Mesenchymal stem cell (in vitro differentiated cells and primary cell): ENCODE measurements around the gene AKR1C8.

Source experiments
- DNase-seq: peaks from one replicate; pipeline ENCODE4 v3.0.0-alpha.2; 2013
- H2AFZ ChIP-seq: one replicate; pipeline ENCODE4 v1.6.1; 2013; ENCODE audit warnings: low read depth, mild to moderate bottlenecking, control low read depth, inconsistent platforms, low read length, moderate library complexity
- H2AK5ac ChIP-seq: 2 replicates; pipeline ENCODE4 v1.6.1; 2013; ENCODE audit warnings: low read length, moderate library complexity, mild to moderate bottlenecking, inconsistent platforms; ENCODE audit not compliant: severe bottlenecking
- H2BK120ac ChIP-seq: one replicate; pipeline ENCODE4 v1.6.1; 2013; ENCODE audit warnings: low read depth, mild to moderate bottlenecking, inconsistent platforms, low read length, moderate library complexity
- H2BK12ac ChIP-seq, 2 experiments: one replicate each; pipeline ENCODE4 v1.6.1; 2013; ENCODE audit warnings: inconsistent platforms in 2 of 2, low read length in 2 of 2, mild to moderate bottlenecking in 2 of 2, moderate library complexity in 2 of 2, control low read depth in 1 of 2
- H2BK15ac ChIP-seq: one replicate; pipeline ENCODE4 v1.6.1; 2013; ENCODE audit warnings: mild to moderate bottlenecking, low read depth, inconsistent platforms; ENCODE audit not compliant: poor library complexity, severe bottlenecking
- H2BK5ac ChIP-seq: 2 replicates; pipeline ENCODE4 v1.6.1; 2013; ENCODE audit warnings: low read depth, mild to moderate bottlenecking, low read length, control low read depth, inconsistent platforms; ENCODE audit not compliant: poor library complexity, severe bottlenecking
- H3K14ac ChIP-seq, 2 experiments: one replicate each; pipeline ENCODE4 v1.6.1; 2013; ENCODE audit warnings: inconsistent platforms in 2 of 2, low read length in 2 of 2, control low read depth in 1 of 2, mild to moderate bottlenecking in 1 of 2, moderate library complexity in 1 of 2
- H3K18ac ChIP-seq, 2 experiments: one replicate each; pipeline ENCODE4 v1.6.1; 2013; ENCODE audit warnings: inconsistent platforms in 2 of 2, low read length in 2 of 2, control low read depth in 1 of 2, low read depth in 1 of 2, mild to moderate bottlenecking in 1 of 2
- H3K23ac ChIP-seq, 2 experiments: one replicate each; pipeline ENCODE4 v1.6.1; 2013; ENCODE audit warnings: inconsistent platforms in 2 of 2, low read length in 2 of 2, mild to moderate bottlenecking in 2 of 2, moderate library complexity in 2 of 2, control low read depth in 1 of 2
- H3K27ac ChIP-seq: 2 replicates; pipeline ENCODE4 v1.5.1; 2013; ENCODE audit warnings: mild to moderate bottlenecking, moderate library complexity, low read length, control low read depth, inconsistent platforms; ENCODE audit not compliant: poor library complexity, severe bottlenecking
- H3K27me3 ChIP-seq, 2 experiments: 2 replicates each; pipeline versions ENCODE4 v1.6.1 to v1.7.0; 2013; ENCODE audit warnings: low read length in 2 of 2, mild to moderate bottlenecking in 2 of 2, moderate library complexity in 2 of 2, control low read depth in 1 of 2, inconsistent platforms in 1 of 2; ENCODE audit not compliant: control insufficient read depth in 1 of 2, insufficient read depth in 1 of 2
- H3K36me3 ChIP-seq, 2 experiments: 2 replicates each; pipeline versions ENCODE4 v1.6.1 to v1.7.0; 2013; ENCODE audit warnings: low read length in 2 of 2, control low read depth in 1 of 2, inconsistent platforms in 1 of 2, low read depth in 1 of 2, mild to moderate bottlenecking in 1 of 2; ENCODE audit not compliant: insufficient read depth in 2 of 2, control insufficient read depth in 1 of 2
- H3K4ac ChIP-seq, 2 experiments: one replicate each; pipeline ENCODE4 v1.6.1; 2013; ENCODE audit warnings: inconsistent platforms in 2 of 2, low read length in 2 of 2, mild to moderate bottlenecking in 2 of 2, moderate library complexity in 2 of 2, control low read depth in 1 of 2, low read depth in 1 of 2
- H3K4me1 ChIP-seq: 2 replicates; pipeline ENCODE4 v1.6.1; 2013; ENCODE audit warnings: low read depth, low read length, control low read depth; ENCODE audit not compliant: control insufficient read depth, insufficient read depth
- H3K4me2 ChIP-seq: 2 replicates; pipeline ENCODE4 v1.6.1; 2013; ENCODE audit warnings: low read length, mild to moderate bottlenecking, inconsistent platforms; ENCODE audit not compliant: poor library complexity, severe bottlenecking
- H3K4me3 ChIP-seq, 2 experiments: 2 replicates each; pipeline versions ENCODE4 v1.5.1 to v1.7.0; 2013; ENCODE audit warnings: low read length in 2 of 2, mild to moderate bottlenecking in 2 of 2, control low read depth in 1 of 2, low read depth in 1 of 2; ENCODE audit not compliant: insufficient read depth in 1 of 2
- H3K79me1 ChIP-seq: replicated peaks from 2 replicates; pipeline ENCODE4 v1.6.1; 2013; ENCODE audit warnings: mild to moderate bottlenecking, control low read depth, low read length, inconsistent platforms; ENCODE audit not compliant: poor library complexity, severe bottlenecking
- H3K9ac ChIP-seq: 2 replicates; pipeline ENCODE4 v1.7.0; 2013; ENCODE audit warnings: mild to moderate bottlenecking, low read length, moderate library complexity
- H3K9me3 ChIP-seq: 2 replicates; pipeline ENCODE4 v1.7.0; 2013; ENCODE audit warnings: mild to moderate bottlenecking, low read length; ENCODE audit not compliant: control insufficient read depth
- H4K8ac ChIP-seq: one replicate; pipeline ENCODE4 v1.6.1; 2013; ENCODE audit warnings: inconsistent platforms, mild to moderate bottlenecking, low read length, moderate library complexity
- H4K91ac ChIP-seq: one replicate; pipeline ENCODE4 v1.6.1; 2013; ENCODE audit warnings: mild to moderate bottlenecking, low read length, inconsistent platforms
- WGBS: methylation state at CpG from one replicate; pipeline ENCODE4 v1.1.7; 2013; ENCODE audit warnings: mixed read lengths; 5-methylcytosine and 5-hydroxymethylcytosine counted together

The AKR1C8 gene

DNA sequence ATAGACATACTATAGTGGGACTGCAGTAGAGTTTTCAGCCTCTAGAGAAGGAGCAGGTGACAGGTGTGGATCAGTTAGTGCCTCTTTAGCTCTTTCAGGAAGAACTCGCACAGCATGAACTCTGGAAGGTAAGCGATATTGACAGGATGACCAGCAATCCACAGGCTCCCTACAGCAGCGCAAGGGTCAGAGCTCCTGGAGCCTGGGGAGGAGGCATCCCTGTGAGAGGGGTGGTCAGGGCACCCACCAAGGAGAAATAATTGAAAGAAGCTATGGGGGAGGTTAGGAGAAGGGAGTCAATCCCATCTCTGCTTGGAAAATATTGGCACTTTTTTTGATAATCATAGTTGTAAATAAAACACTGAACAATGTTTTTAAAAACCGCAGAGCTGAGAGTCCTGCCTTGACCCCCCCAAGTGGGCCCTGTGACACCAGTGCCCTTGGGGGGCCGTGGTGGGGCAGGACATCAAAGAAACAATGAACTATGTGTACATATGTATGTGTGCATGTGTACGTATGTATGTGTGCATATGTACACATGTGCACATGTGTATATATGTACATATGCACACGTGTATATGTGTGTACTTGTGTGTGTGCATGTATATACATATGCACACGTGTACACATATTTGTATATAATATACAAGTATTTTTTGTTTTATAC is 77.0 kb downstream of the AKR1C8 start:
- 86% methylated on average over 6 of the region's 8 CpGs for WGBS
- H3K4me1 ChIP-seq = no peaks in the 10 kb centered on the region

GRCh38 chr10:5106553-5106952 is 78.4 kb downstream of the AKR1C8 start:
- Histone ChIP-seq H3K14ac (no peak overlapping the region), H3K79me1 (no peaks in the 10 kb centered on the region), H4K91ac (no peak overlapping the region), H4K8ac (no peak overlapping the region), H2BK120ac (no peak overlapping the region), H2AFZ (no peak overlapping the region), H3K27me3 (no peaks in the 10 kb centered on the region), H2BK5ac (no peak overlapping the region), H2AK5ac (no peak overlapping the region), H2BK15ac (no peak overlapping the region), H3K4me2 (no peak overlapping the region), H3K9me3 (no peaks in the 10 kb centered on the region), H3K23ac (no peak overlapping the region), H3K4me3 (no peak overlapping the region), H3K9ac (no peak overlapping the region), H3K4ac (no peak overlapping the region), H3K4me1 (no peaks in the 10 kb centered on the region), H2BK12ac (no peak overlapping the region), H3K18ac (no peak overlapping the region), H3K36me3 (peaks cover 11 to 74% of the 10 kb centered on the region in 2 experiments), H3K27ac (no peak overlapping the region)
- no peak for DNase-seq
- 95% methylated on average over 1 of the region's 1 CpG for WGBS

More for the DNA sequence above, 77.0 kb downstream of the AKR1C8 start:
- H3K18ac ChIP-seq = no peak overlapping the region
- no peak overlapping the region for H2BK12ac ChIP-seq
- no peaks in the 10 kb centered on the region for H3K79me1 ChIP-seq
- H3K4me2 ChIP-seq = no peak overlapping the region
- H2BK120ac ChIP-seq = no peak overlapping the region
- H3K9me3 ChIP-seq = no peaks in the 10 kb centered on the region
- H3K36me3 ChIP-seq = peaks cover 11 to 62% of the 10 kb centered on the region in 2 experiments
- no peak overlapping the region for H3K4me3 ChIP-seq
- no peak overlapping the region for H2BK5ac ChIP-seq
- no peak overlapping the region for H2AFZ ChIP-seq
- H3K14ac ChIP-seq = no peak overlapping the region
- H3K9ac ChIP-seq = no peak overlapping the region
- H3K23ac ChIP-seq = no peak overlapping the region
- no peak overlapping the region for H4K91ac ChIP-seq
- no peak overlapping the region for H2BK15ac ChIP-seq
- H4K8ac ChIP-seq = no peak overlapping the region
- H3K27me3 ChIP-seq = no peaks in the 10 kb centered on the region
- DNase-seq = no peak
- no peak overlapping the region for H2AK5ac ChIP-seq
- no peak overlapping the region for H3K27ac ChIP-seq
- H3K4ac ChIP-seq = no peak overlapping the region

- Histone ChIP-seq H2BK15ac (no peak overlapping the region), H3K23ac (no peak overlapping the region), H3K79me1 (no peaks in the 10 kb centered on the region), H3K27me3 (no peaks in the 10 kb centered on the region), H3K4me3 (no peak overlapping the region), H3K9me3 (no peaks in the 10 kb centered on the region), H3K18ac (no peak overlapping the region), H4K91ac (no peak overlapping the region), H2AFZ (no peak overlapping the region), H3K27ac (no peak overlapping the region), H2BK5ac (no peak overlapping the region), H3K36me3 (peaks cover 11 to 83% of the 10 kb centered on the region in 2 experiments), H3K4ac (no peak overlapping the region), H3K4me1 (no peaks in the 10 kb centered on the region), H3K14ac (no peak overlapping the region), H3K9ac (no peak overlapping the region), H2BK120ac (no peak overlapping the region), H2AK5ac (no peak overlapping the region), H4K8ac (no peak overlapping the region), H2BK12ac (no peak overlapping the region), H3K4me2 (no peak overlapping the region)
- no peak for DNase-seq
- WGBS = 94% methylated on average over 1 of the region's 1 CpG
Observed at GRCh38 chr10:5105626-5106025, 79.3 kb downstream of the AKR1C8 start.
